ENCODE results near the gene SPNS3. TPM values are rescaled to one million over a fixed set of nuclear protein-coding genes. Genes with fewer than 3 reads are reported as not detected.
A peak's percentile ranks its signal among the peaks of the same experiment; 100 is the strongest.

The SPNS3 gene
- total RNA-seq, 1 donor from 2014 or later: 0.24 TPM

GRCh38 chr17:4426499-4427208 is 7.1 kb upstream of the SPNS3 start:
- Histone ChIP-seq H3K4me1 (no peaks in the 10 kb centered on the region), H3K36me3 (no peaks in the 10 kb centered on the region), H3K4me3 (no peak overlapping the region), H3K9me3 (no peaks in the 10 kb centered on the region), H3K27me3 (ENCODE audit: low read depth) (no peaks in the 10 kb centered on the region), H3K27ac (no peak overlapping the region)
- TF ChIP-seq, protein P1, sequence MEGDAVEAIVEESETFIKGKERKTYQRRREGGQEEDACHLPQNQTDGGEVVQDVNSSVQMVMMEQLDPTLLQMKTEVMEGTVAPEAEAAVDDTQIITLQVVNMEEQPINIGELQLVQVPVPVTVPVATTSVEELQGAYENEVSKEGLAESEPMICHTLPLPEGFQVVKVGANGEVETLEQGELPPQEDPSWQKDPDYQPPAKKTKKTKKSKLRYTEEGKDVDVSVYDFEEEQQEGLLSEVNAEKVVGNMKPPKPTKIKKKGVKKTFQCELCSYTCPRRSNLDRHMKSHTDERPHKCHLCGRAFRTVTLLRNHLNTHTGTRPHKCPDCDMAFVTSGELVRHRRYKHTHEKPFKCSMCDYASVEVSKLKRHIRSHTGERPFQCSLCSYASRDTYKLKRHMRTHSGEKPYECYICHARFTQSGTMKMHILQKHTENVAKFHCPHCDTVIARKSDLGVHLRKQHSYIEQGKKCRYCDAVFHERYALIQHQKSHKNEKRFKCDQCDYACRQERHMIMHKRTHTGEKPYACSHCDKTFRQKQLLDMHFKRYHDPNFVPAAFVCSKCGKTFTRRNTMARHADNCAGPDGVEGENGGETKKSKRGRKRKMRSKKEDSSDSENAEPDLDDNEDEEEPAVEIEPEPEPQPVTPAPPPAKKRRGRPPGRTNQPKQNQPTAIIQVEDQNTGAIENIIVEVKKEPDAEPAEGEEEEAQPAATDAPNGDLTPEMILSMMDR (IDR thresholded peaks at IDR 0.05): no peak
- DNase-seq (no peak), ATAC-seq (peak; percentile 81 to 85)
- intact Hi-C loops (cut with DNase I): no loop called here

GRCh38 chr17:4427505-4427904 is 6.2 kb upstream of the SPNS3 start:
- intact Hi-C loops (cut with DNase I): no loop called here
- ATAC-seq: no peak
- no peak for DNase-seq
- Histone ChIP-seq H3K4me1 (no peaks in the 10 kb centered on the region), H3K27ac (no peak overlapping the region), H3K9me3 (no peaks in the 10 kb centered on the region), H3K4me3 (no peak overlapping the region), H3K36me3 (no peaks in the 10 kb centered on the region), H3K27me3 (ENCODE audit: low read depth) (no peaks in the 10 kb centered on the region)
- TF ChIP-seq, protein P1 (IDR thresholded peaks at IDR 0.05): no peak

- peaks cover 6% of the 10 kb centered on the region for H3K4me1 ChIP-seq
- DNase-seq: no peak
- H3K27me3 ChIP-seq (ENCODE audit: low read depth): no peaks in the 10 kb centered on the region
- no peak for ATAC-seq
- H3K4me3 ChIP-seq: no peak overlapping the region
- no peak overlapping the region for H3K27ac ChIP-seq
- TF ChIP-seq, protein P1 (IDR thresholded peaks at IDR 0.05): no peak
- intact Hi-C loops (cut with DNase I): no loop called here
- no peaks in the 10 kb centered on the region for H3K36me3 ChIP-seq
- no peaks in the 10 kb centered on the region for H3K9me3 ChIP-seq
These were observed 2.6 kb downstream of the SPNS3 start for GRCh38 chr17:4436381-4436780.

DNA sequence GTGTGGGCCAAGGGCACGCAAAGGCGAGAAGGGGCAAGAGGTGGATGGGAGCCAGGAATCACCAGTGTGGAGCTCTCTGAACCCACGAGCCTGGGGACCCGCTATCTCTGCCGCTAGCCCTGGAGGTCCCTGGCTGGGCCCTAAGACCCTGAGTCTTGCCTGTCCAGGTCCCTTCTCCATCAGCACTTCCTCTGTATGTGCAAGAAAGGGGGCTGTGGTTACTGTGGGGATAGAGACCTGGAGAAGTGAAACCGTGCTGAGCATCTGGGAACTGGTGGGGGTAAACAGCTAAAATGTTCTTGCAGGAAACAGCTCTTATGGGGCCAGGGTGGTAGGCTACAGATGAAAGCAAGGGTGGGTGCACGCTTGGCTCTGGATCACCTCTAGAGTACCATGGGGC is 3.1 kb downstream of the SPNS3 start:
- Histone ChIP-seq H3K36me3 (no peaks in the 10 kb centered on the region), H3K4me1 (peaks cover 6% of the 10 kb centered on the region), H3K27me3 (ENCODE audit: low read depth) (no peaks in the 10 kb centered on the region), H3K9me3 (no peaks in the 10 kb centered on the region), H3K4me3 (no peak overlapping the region), H3K27ac (no peak overlapping the region)
- intact Hi-C loops (cut with DNase I): no loop called here
- no peak for DNase-seq
- TF ChIP-seq, protein P1 (IDR thresholded peaks at IDR 0.05): no peak
- no peak for ATAC-seq

- Histone ChIP-seq H3K4me1 (peaks cover 6% of the 10 kb centered on the region), H3K9me3 (no peaks in the 10 kb centered on the region), H3K27ac (no peak overlapping the region), H3K36me3 (no peaks in the 10 kb centered on the region), H3K4me3 (no peak overlapping the region), H3K27me3 (ENCODE audit: low read depth) (no peaks in the 10 kb centered on the region)
- peak in 1 of 2 donors; percentile 14 for ATAC-seq
- intact Hi-C loops (cut with DNase I): no loop called here
- TF ChIP-seq, protein P1 (IDR thresholded peaks at IDR 0.05): no peak
- DNase-seq: no peak
These were observed 4.6 kb downstream of the SPNS3 start for GRCh38 chr17:4438162-4438944.

All from lower lobe of right lung (tissue), 2 donors.